ENCODE results near the gene CARD14.

CARD14 gene

GRCh38 chr17:80169784-80170500 is at the start of gene CARD14:
CARD14 (plus strand) TSS chr17:80170030; CDS start chr17:80181439, 11,409 bp downstream.
- in situ Hi-C loops (cut with MboI; ENCODE audit: low sequenced_read_pairs) = no loop called here

GRCh38 chr17:80122026-80122575 is 47.7 kb upstream of the CARD14 start:
- in situ Hi-C loops (cut with MboI; ENCODE audit: low sequenced_read_pairs) = no loop called here

- in situ Hi-C loops (cut with MboI; ENCODE audit: low sequenced_read_pairs) = no loop called here
Measured at GRCh38 chr17:80122926-80123505, 46.8 kb upstream of the CARD14 start.

- in situ Hi-C loops (cut with MboI; ENCODE audit: low sequenced_read_pairs) = no loop called here
Measured at GRCh38 chr17:80123791-80124190, 46.0 kb upstream of the CARD14 start.

- in situ Hi-C loops (cut with MboI; ENCODE audit: low sequenced_read_pairs) = no loop called here
Measured at GRCh38 chr17:80124351-80124981, 45.4 kb upstream of the CARD14 start.

GRCh38 chr17:80125656-80126448 is 44.0 kb upstream of the CARD14 start:
- in situ Hi-C loops (cut with MboI; ENCODE audit: low sequenced_read_pairs) = no loop called here

- in situ Hi-C loops (cut with MboI; ENCODE audit: low sequenced_read_pairs) = no loop called here
Measured at GRCh38 chr17:80126449-80126715, 43.4 kb upstream of the CARD14 start.

- in situ Hi-C loops (cut with MboI; ENCODE audit: low sequenced_read_pairs) = no loop called here
Measured at GRCh38 chr17:80129006-80129565, 40.7 kb upstream of the CARD14 start.

GRCh38 chr17:80130992-80131391 is 38.8 kb upstream of the CARD14 start:
- in situ Hi-C loops (cut with MboI; ENCODE audit: low sequenced_read_pairs) = no loop called here

GRCh38 chr17:80132906-80133625 is 36.8 kb upstream of the CARD14 start:
- in situ Hi-C loops (cut with MboI; ENCODE audit: low sequenced_read_pairs) = no loop called here

- in situ Hi-C loops (cut with MboI; ENCODE audit: low sequenced_read_pairs) = no loop called here
Measured at GRCh38 chr17:80133626-80133970, 36.2 kb upstream of the CARD14 start.

GRCh38 chr17:80137131-80137530 is 32.7 kb upstream of the CARD14 start:
- in situ Hi-C loops (cut with MboI; ENCODE audit: low sequenced_read_pairs) = no loop called here

GRCh38 chr17:80138856-80139426 is 30.9 kb upstream of the CARD14 start:
- in situ Hi-C loops (cut with MboI; ENCODE audit: low sequenced_read_pairs) = no loop called here

- in situ Hi-C loops (cut with MboI; ENCODE audit: low sequenced_read_pairs) = no loop called here
Measured at GRCh38 chr17:80141463-80142165, 28.2 kb upstream of the CARD14 start.

- in situ Hi-C loops (cut with MboI; ENCODE audit: low sequenced_read_pairs) = no loop called here
Measured at GRCh38 chr17:80142929-80143328, 26.9 kb upstream of the CARD14 start.

GRCh38 chr17:80145076-80146075 is 24.5 kb upstream of the CARD14 start:
- in situ Hi-C loops (cut with MboI; ENCODE audit: low sequenced_read_pairs) = no loop called here

GRCh38 chr17:80146121-80147034 is 23.5 kb upstream of the CARD14 start:
- in situ Hi-C loops (cut with MboI; ENCODE audit: low sequenced_read_pairs) = no loop called here
